Endothelial cell of umbilical vein (primary cell): ENCODE results near the gene ESPN. TPM values are rescaled to one million over a fixed set of nuclear protein-coding genes. Genes with fewer than 3 reads are reported as not detected.

ENCODE experiments used
- BruUV-seq: library from RNA; stranded (reverse); fragments of 400-500 nt; replicated peaks from 2 replicates; lab custom pipeline; 2021; lab: Mats Ljungman, UMichigan
- CTCF ChIA-PET: fragments of 300-600, 350-600 bp; sonication (Branson Sonifier 250); formaldehyde crosslinking; loops from one replicate; lab custom pipeline; 2021; ENCODE audit warnings: antibody characterized with exemption, inconsistent platforms; lab: Charles Lee
- POLR2A ChIA-PET: fragments of 300-600, 350-600 bp; sonication (Branson Sonifier 250); formaldehyde crosslinking; loops from one replicate; lab custom pipeline; 2021; ENCODE audit warnings: antibody characterized with exemption, inconsistent platforms; lab: Charles Lee
- DNase-seq: peaks from one replicate; pipeline ENCODE4 v3.0.0-alpha.2; 2011; ENCODE audit warnings: low read depth, low spot score
- FAIRE-seq: peaks from 2 replicates; lab custom pipeline; 2011; peaks lifted over from hg19 to GRCh38; lab: Jason Lieb, UNC
- H2AFZ ChIP-seq: 2 replicates; pipeline ENCODE4 v1.6.0; 2012; ENCODE audit warnings: low read depth, low read length, control low read depth, inconsistent platforms
- H3K27ac ChIP-seq: 2 replicates; pipeline ENCODE4 v1.5.1; 2011; ENCODE audit warnings: low read depth, mild to moderate bottlenecking, control low read depth, low read length, moderate library complexity; ENCODE audit not compliant: insufficient read depth
- H3K27me3 ChIP-seq, 2 experiments: 2 replicates each; pipeline versions ENCODE4 v1.6.0 to v1.6.1; 2011; ENCODE audit warnings: low read length in 2 of 2, mixed read lengths in 1 of 2; ENCODE audit not compliant: control insufficient read depth in 2 of 2, insufficient read depth in 2 of 2
- H3K36me3 ChIP-seq, 2 experiments: 2 replicates in 1 of 2; 3 replicates in 1 of 2; pipeline ENCODE4 v1.5.1; 2011; ENCODE audit warnings: low read length in 2 of 2, mild to moderate bottlenecking in 1 of 2, moderate library complexity in 1 of 2; ENCODE audit not compliant: control insufficient read depth in 2 of 2, insufficient read depth in 2 of 2; ENCODE audit errors: extremely low read depth in 1 of 2
- H3K4me1 ChIP-seq: 3 replicates; pipeline ENCODE4 v1.5.1; 2011; ENCODE audit warnings: mild to moderate bottlenecking, low read length; ENCODE audit not compliant: control insufficient read depth, insufficient read depth; ENCODE audit errors: extremely low read depth
- H3K4me2 ChIP-seq: 2 replicates; pipeline ENCODE4 v1.6.1; 2011; ENCODE audit warnings: low read length, control low read depth, mixed read lengths; ENCODE audit not compliant: insufficient read depth
- H3K4me3 ChIP-seq, 3 experiments: fragments of 200-600 bp in 1 of 3; sonication (generic), shearing (Covaris generic) in 1 of 3; replicated peaks in 1 of 3; 2 replicates each; pipeline ENCODE4 v1.5.1; 2011 to 2016; ENCODE audit warnings: control low read depth in 3 of 3, low read length in 3 of 3, mild to moderate bottlenecking in 2 of 3, inconsistent platforms in 1 of 3, low read depth in 1 of 3, moderate library complexity in 1 of 3; ENCODE audit not compliant: insufficient read depth in 1 of 3
- H3K79me2 ChIP-seq: 2 replicates; pipeline ENCODE4 v1.6.0; 2012; ENCODE audit warnings: low read length, inconsistent platforms; ENCODE audit not compliant: control insufficient read depth, insufficient read depth
- H3K9ac ChIP-seq: replicated peaks from 2 replicates; pipeline ENCODE3; 2011; ENCODE audit warnings: low read length, control low read depth; ENCODE audit not compliant: insufficient read depth; ENCODE audit errors: extremely low read depth
- H3K9me1 ChIP-seq: replicated peaks from 3 replicates; pipeline ENCODE4 v1.6.0; 2011; ENCODE audit warnings: mild to moderate bottlenecking, low read length; ENCODE audit not compliant: control insufficient read depth, insufficient read depth; ENCODE audit errors: extremely low read depth
- H3K9me3 ChIP-seq: replicated peaks from 2 replicates; pipeline ENCODE4 v1.5.1; 2012; ENCODE audit warnings: low read length, inconsistent platforms; ENCODE audit not compliant: control insufficient read depth, insufficient read depth
- H4K20me1 ChIP-seq: replicated peaks from 2 replicates; pipeline ENCODE3; 2011; ENCODE audit warnings: mild to moderate bottlenecking, low read length; ENCODE audit not compliant: control insufficient read depth, insufficient read depth; ENCODE audit errors: extremely low read depth
- EZH2 ChIP-seq: IDR thresholded peaks from 2 replicates; pipeline ENCODE4 v1.6.1; 2012; ENCODE audit warnings: borderline replicate concordance, low read depth, mild to moderate bottlenecking, moderate library complexity, low read length, inconsistent platforms; ENCODE audit not compliant: severe bottlenecking
- FOS ChIP-seq: IDR thresholded peaks from 2 replicates; pipeline ENCODE4 v1.6.1; 2011; ENCODE audit warnings: mild to moderate bottlenecking, low read length, moderate library complexity, borderline replicate concordance; ENCODE audit not compliant: insufficient read depth
- GATA2 ChIP-seq: IDR thresholded peaks from 2 replicates; pipeline ENCODE4 v1.7.0; 2011; ENCODE audit warnings: low read depth, mild to moderate bottlenecking, moderate library complexity, mixed read lengths, low read length; ENCODE audit not compliant: insufficient read length, insufficient read depth
- JUN ChIP-seq: IDR thresholded peaks from 2 replicates; pipeline ENCODE4 v1.6.1; 2011; ENCODE audit warnings: borderline replicate concordance, low read depth; ENCODE audit not compliant: insufficient read length, insufficient read depth
- MAX ChIP-seq: IDR thresholded peaks from 2 replicates; pipeline ENCODE4 v1.6.1; 2011; ENCODE audit not compliant: insufficient read depth, insufficient read length
- MYC ChIP-seq: IDR thresholded peaks from one replicate; pipeline ENCODE4 v1.6.1; 2011; ENCODE audit warnings: mild to moderate bottlenecking, low read depth, low read length
- POLR2A ChIP-seq: IDR thresholded peaks from 2 replicates; pipeline ENCODE4 v1.6.1; 2012; ENCODE audit warnings: low read depth, mild to moderate bottlenecking, control low read depth, low read length
- POLR2AphosphoS5 ChIP-seq: IDR thresholded peaks from 2 replicates; pipeline ENCODE4 v1.6.1; 2012; ENCODE audit warnings: low read depth, mild to moderate bottlenecking, control low read depth, low read length, moderate library complexity; ENCODE audit not compliant: insufficient read depth
- dilution Hi-C: fragments of 300-500 bp; cut with MboI; formaldehyde crosslinking; loops from one replicate; pipeline ENCODE4 v1.15.0; 2019; ENCODE audit warnings: low sequenced_read_pairs; ENCODE audit not compliant: extremely low pct_ligation_motif_present
- intact Hi-C: fragments of 100-400 bp; cut with micrococcal nuclease; formaldehyde crosslinking; loops from one replicate; pipeline ENCODE4 v1.10.0; 2022
- polyA plus RNA-seq, 4 experiments: library from polyadenylated mRNA; depleted of rRNA in 3 of 4; stranded (reverse) in 3 of 4; unstranded in 1 of 4; fragments of >200 nt; gene quantifications; 2 replicates each; pipeline versions ENCODE4 v1.2.1 to v1.2.3, GENCODE V29; 2011 to 2012; ENCODE audit warnings: missing spikeins in 1 of 4
- total RNA-seq: library from RNA; stranded (reverse); gene quantifications from 2 replicates; pipeline ENCODE4 v1.2.3, GENCODE V29; 2021
- TF ChIP-seq, protein P1 (sequence below), 2 donors: IDR thresholded peaks; 1 replicate in 1 of 2; 2 replicates in 1 of 2; pipeline ENCODE4 v1.5.1; 2011; ENCODE audit warnings: low read length in 2 of 2, mild to moderate bottlenecking in 2 of 2, moderate library complexity in 2 of 2, control low read depth in 1 of 2, inconsistent platforms in 1 of 2, low read depth in 1 of 2; ENCODE audit not compliant: insufficient read depth in 1 of 2; ENCODE audit errors: extremely low read depth in 1 of 2

The ESPN gene
- total and polyA plus RNA-seq, 2 donors (not counting 3 experiments of a cell fraction or from before 2014, with no cell fraction given) = 0.54 to 0.71 TPM

GRCh38 chr1:6506210-6507036 is 81.8 kb downstream of the ESPN start:
- DNase-seq = no peak
- Histone ChIP-seq H3K4me2 (no peak overlapping the region), H4K20me1 (no peaks in the 10 kb centered on the region), H3K36me3 (no peaks in the 10 kb centered on the region), H3K27me3 (no peaks in the 10 kb centered on the region), H3K9me3 (no peaks in the 10 kb centered on the region), H3K4me3 (no peak overlapping the region), H3K79me2 (no peaks in the 10 kb centered on the region), H2AFZ (no peak overlapping the region), H3K9ac (no peak overlapping the region), H3K27ac (no peak overlapping the region), H3K9me1 (no peaks in the 10 kb centered on the region), H3K4me1 (peaks cover 3% of the 10 kb centered on the region)
- intact Hi-C loops = no loop called here
- dilution Hi-C loops = no loop called here
- ChIA-PET POLR2A (no interaction called here), CTCF (interaction anchor here (0.7 to 3.5 kb wide), 6 partner anchors 15 to 140 kb away, joined by 3 to 28 read pairs (median 3); no protein-coding TSS in a partner anchor)
- no peak for FAIRE-seq
- no TSS peak for BruUV-seq
- no peak for TF ChIP-seq GATA2
- no peak for TF ChIP-seq JUN
- TF ChIP-seq EZH2 = no peak
- TF ChIP-seq MYC = no peak
- TF ChIP-seq FOS = no peak
- no peak for TF ChIP-seq MAX
- TF ChIP-seq POLR2A = no peak

DNA sequence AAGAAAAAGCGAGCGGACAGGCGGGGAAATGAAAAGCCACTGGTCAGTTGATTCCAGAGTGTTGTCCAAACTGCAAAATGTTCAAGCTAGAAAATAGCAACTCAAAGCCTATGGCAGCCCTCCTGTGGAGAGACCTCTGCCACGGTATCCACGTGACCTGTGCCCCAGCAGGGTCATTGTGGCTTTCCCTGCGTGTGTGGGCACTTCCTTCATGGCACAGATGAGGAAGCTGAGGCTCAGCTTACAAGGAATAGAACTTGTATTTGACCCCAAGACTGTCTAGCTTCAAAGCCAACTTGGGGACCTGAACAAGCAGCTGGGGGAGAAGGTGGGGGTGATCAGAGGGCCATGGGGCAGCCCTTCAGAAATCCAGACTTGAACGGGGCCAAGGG is 82.5 kb downstream of the ESPN start:
- no peaks in the 10 kb centered on the region for H3K27me3 ChIP-seq
- no peaks in the 10 kb centered on the region for H4K20me1 ChIP-seq
- no peaks in the 10 kb centered on the region for H3K9me1 ChIP-seq
- H3K4me3 ChIP-seq = no peak overlapping the region
- POLR2A ChIA-PET = no interaction called here
- no peak for FAIRE-seq
- no peak for TF ChIP-seq MYC
- no peak for TF ChIP-seq POLR2A
- TF ChIP-seq, protein P1, sequence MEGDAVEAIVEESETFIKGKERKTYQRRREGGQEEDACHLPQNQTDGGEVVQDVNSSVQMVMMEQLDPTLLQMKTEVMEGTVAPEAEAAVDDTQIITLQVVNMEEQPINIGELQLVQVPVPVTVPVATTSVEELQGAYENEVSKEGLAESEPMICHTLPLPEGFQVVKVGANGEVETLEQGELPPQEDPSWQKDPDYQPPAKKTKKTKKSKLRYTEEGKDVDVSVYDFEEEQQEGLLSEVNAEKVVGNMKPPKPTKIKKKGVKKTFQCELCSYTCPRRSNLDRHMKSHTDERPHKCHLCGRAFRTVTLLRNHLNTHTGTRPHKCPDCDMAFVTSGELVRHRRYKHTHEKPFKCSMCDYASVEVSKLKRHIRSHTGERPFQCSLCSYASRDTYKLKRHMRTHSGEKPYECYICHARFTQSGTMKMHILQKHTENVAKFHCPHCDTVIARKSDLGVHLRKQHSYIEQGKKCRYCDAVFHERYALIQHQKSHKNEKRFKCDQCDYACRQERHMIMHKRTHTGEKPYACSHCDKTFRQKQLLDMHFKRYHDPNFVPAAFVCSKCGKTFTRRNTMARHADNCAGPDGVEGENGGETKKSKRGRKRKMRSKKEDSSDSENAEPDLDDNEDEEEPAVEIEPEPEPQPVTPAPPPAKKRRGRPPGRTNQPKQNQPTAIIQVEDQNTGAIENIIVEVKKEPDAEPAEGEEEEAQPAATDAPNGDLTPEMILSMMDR (IDR thresholded peaks at IDR 0.05; ENCODE audit: extremely low read depth in 1 of 2, insufficient read depth in 1 of 2, low read depth in 1 of 2, low read length in 2 of 2) = no peak
- TF ChIP-seq GATA2 = no peak
- TF ChIP-seq EZH2 = no peak
- TF ChIP-seq FOS = no peak
- TF ChIP-seq MAX = no peak
- no peak for TF ChIP-seq JUN
- TF ChIP-seq POLR2AphosphoS5 = no peak
- no peak overlapping the region for H3K4me2 ChIP-seq
- H2AFZ ChIP-seq = no peak overlapping the region
- H3K9ac ChIP-seq = no peak overlapping the region
- H3K36me3 ChIP-seq = no peaks in the 10 kb centered on the region
- DNase-seq = no peak
- dilution Hi-C loops = no loop called here
- H3K79me2 ChIP-seq = no peaks in the 10 kb centered on the region
- CTCF ChIA-PET = interaction anchor here (0.7 to 3.5 kb wide), 6 partner anchors 14 to 139 kb away, joined by 3 to 28 read pairs (median 3); no protein-coding TSS in a partner anchor
- no peaks in the 10 kb centered on the region for H3K9me3 ChIP-seq
- intact Hi-C loops = no loop called here
- BruUV-seq = no TSS peak
- no peak overlapping the region for H3K27ac ChIP-seq
- no peaks in the 10 kb centered on the region for H3K4me1 ChIP-seq
